Stomach (tissue), 4 donors: ENCODE results near the gene SLC36A1.

Experiments used
- CTCF ChIP-seq, 7 experiments: fragments of 450-650 bp in 4 of 7; fragments of 200-600 bp in 3 of 7; sonication (generic) in 3 of 7; IDR thresholded peaks; one replicate each; pipeline ENCODE4 v1.5.1; 2016 to 2019; ENCODE audit warnings: antibody characterized with exemption in 7 of 7, control low read depth in 2 of 7, mild to moderate bottlenecking in 1 of 7
- POLR2A ChIP-seq, 4 donors: fragments of 450-650 bp; IDR thresholded peaks; one replicate each; pipeline ENCODE4 v1.6.1; 2016; ENCODE audit warnings: antibody characterized with exemption in 4 of 4, control low read depth in 2 of 4, mild to moderate bottlenecking in 1 of 4, moderate library complexity in 1 of 4
- POLR2AphosphoS5 ChIP-seq, 3 donors: sonication (generic); formaldehyde crosslinking; IDR thresholded peaks; one replicate each; pipeline ENCODE4 v1.6.1; 2016; ENCODE audit warnings: antibody characterized with exemption in 3 of 3

GRCh38 chr5:151450605-151451004, 3.2 kb downstream of the SLC36A1 start:
- no peak for TF ChIP-seq CTCF (IDR thresholded peaks at IDR 0.05)
- TF ChIP-seq POLR2A (IDR thresholded peaks at IDR 0.05) = no peak
- no peak for TF ChIP-seq POLR2AphosphoS5 (IDR thresholded peaks at IDR 0.05)
